ENCODE data around the gene TICRR.

TICRR gene

DNA sequence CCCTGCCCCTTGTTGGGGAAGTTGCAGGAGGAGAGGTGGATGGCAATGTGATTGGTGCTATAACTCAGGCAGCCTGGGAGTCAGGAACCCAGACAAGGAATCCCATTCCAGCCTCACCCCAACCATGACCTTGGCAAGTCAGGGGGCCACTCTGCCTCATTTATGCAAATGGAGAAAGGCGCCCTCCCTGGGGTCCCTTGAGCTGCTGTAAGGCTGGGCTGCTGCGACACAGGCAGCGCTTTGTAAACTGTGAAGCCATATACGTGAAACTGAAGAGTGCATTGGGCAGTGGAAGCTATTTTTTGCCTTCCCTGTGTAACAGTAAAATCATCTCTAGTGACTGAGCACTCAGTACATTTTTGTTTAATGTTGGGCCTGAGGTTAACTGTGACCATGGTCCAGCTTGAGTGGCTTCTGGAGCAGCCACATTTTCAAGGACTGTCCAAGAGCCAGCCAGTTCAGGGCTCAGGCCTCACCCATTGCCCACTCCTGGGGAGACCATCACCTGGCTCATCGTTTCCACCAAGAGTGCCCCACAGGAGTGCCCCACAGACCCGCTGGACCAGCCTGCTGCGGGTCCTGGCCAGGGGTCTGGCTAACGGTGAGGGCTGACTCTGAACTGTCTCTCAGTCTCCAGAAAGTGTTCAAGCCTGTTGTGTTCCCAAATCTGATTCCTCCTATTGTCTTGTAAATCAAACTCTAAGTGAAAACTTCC lies 52.1 kb downstream of the TICRR start:
- H3K27me3 ChIP-seq = no peaks in the 10 kb centered on the region
- peaks cover 32 to 77% (median 63%) of the 10 kb centered on the region in 3 donors for H3K36me3 ChIP-seq

DNA sequence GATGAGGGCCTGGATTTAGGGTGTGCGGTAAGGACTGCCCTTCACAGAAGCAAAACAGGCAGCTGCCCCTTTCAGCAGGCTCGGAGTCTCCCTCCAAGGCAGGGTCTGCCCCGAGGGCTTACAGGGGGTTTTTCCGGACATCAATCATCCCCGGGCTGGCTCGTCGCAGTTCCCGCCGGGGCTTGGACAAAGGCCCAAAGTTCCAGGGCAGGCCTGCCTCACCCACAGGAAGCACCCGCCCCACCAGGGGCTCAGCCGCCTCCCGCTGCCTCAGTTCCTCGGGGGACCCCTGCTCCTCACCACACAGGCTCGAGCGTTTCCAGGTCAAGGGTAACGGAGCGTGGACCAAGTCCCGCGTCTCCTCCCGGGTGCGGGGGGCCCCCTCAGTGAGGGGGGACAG lies 53.0 kb downstream of the TICRR start:
- H3K27me3 ChIP-seq = no peaks in the 10 kb centered on the region
- H3K9me3 ChIP-seq = no peaks in the 10 kb centered on the region
- TF ChIP-seq, protein P1, sequence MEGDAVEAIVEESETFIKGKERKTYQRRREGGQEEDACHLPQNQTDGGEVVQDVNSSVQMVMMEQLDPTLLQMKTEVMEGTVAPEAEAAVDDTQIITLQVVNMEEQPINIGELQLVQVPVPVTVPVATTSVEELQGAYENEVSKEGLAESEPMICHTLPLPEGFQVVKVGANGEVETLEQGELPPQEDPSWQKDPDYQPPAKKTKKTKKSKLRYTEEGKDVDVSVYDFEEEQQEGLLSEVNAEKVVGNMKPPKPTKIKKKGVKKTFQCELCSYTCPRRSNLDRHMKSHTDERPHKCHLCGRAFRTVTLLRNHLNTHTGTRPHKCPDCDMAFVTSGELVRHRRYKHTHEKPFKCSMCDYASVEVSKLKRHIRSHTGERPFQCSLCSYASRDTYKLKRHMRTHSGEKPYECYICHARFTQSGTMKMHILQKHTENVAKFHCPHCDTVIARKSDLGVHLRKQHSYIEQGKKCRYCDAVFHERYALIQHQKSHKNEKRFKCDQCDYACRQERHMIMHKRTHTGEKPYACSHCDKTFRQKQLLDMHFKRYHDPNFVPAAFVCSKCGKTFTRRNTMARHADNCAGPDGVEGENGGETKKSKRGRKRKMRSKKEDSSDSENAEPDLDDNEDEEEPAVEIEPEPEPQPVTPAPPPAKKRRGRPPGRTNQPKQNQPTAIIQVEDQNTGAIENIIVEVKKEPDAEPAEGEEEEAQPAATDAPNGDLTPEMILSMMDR (IDR thresholded peaks at IDR 0.05) = no peak
- DNase-seq = no peak
- intact Hi-C loops (cut with DNase I; ENCODE audit: low total_unique reads) = no loop called here
- H3K36me3 ChIP-seq = peaks cover 38 to 86% (median 72%) of the 10 kb centered on the region in 3 donors
- H3K4me3 ChIP-seq = no peak overlapping the region
- no peak overlapping the region for H3K27ac ChIP-seq
- peaks cover 0 to 7% (median 0%) of the 10 kb centered on the region in 4 donors for H3K4me1 ChIP-seq

More for the DNA sequence above, 52.1 kb downstream of the TICRR start:
- TF ChIP-seq, protein P1 (IDR thresholded peaks at IDR 0.05) = no peak
- intact Hi-C loops (cut with DNase I; ENCODE audit: low total_unique reads) = no loop called here
- Histone ChIP-seq H3K4me3 (no peak overlapping the region), H3K27ac (no peak overlapping the region), H3K4me1 (peaks cover 0 to 14% (median 0%) of the 10 kb centered on the region in 4 donors), H3K9me3 (no peaks in the 10 kb centered on the region)
- no peak for DNase-seq

DNA sequence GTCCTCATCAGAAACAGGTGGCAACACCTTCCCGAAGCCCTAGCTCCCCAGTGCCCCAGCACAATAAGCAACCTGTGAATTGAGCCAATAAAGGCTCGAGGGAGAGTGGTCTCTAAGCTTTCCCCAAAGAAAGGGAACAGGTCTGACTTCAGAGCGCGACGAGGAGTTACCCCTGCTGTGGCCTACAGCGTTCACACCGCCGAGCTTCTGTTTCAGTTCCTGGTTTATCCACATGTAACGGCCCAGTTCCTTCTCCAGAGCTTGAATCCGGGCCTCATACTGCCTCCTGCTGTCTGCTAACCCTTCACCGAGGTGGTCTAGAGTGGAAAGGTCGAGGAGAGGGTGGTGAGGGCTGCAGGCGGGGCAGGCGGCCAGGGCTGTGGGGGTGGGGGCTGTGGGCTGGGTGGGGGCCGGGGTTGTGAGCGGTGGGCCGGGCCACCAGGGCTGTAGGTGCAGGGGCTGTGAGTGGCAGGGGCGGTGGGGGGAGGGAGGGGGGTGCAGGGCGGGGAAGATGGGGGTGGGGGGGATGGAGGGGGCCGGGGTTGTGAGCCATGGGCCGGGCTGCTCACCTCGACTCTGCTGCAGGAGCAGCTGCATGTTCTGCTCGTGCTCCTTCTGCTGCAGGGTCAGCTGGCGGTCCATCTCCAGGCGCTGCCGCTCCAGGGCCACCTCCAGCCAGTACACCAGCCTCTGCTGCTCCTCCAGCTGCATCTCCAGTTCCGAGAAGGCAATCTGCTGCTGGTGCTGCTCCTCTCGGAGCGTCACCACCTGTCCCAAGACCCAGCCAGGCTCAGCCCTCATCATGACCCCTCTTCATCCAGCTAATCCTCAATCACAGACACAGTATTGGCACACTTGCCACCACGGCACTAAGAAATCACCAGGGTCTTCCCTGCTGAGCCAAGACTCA lies 53.8 kb downstream of the TICRR start:
- H3K27ac ChIP-seq = no peak overlapping the region
- DNase-seq = no peak
- intact Hi-C loops (cut with DNase I; ENCODE audit: low total_unique reads) = no loop called here
- TF ChIP-seq, protein P1 (IDR thresholded peaks at IDR 0.05) = no peak
- no peaks in the 10 kb centered on the region for H3K27me3 ChIP-seq
- no peaks in the 10 kb centered on the region for H3K9me3 ChIP-seq
- peaks cover 38 to 94% (median 80%) of the 10 kb centered on the region in 3 donors for H3K36me3 ChIP-seq
- no peaks in the 10 kb centered on the region for H3K4me1 ChIP-seq
- H3K4me3 ChIP-seq = no peak overlapping the region

DNA sequence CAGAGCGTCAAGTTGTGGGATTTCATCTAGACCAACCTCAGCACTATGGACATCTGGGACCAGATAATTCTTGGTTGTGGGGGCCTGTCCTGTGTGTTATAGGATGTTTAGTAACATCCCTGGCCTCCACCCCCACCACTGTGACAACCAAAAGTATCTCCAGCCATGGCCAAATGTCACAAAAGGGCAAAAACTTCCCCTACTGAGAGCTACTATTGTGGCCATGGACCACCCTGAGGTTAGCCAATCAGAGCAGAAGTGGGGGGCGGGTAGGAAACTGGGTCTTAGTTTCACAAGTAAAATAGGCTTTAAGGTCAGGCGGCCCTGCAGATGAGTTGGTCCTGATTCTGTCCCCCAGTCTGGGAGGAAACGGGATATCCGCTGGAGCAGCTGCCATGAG lies 54.6 kb downstream of the TICRR start:
- intact Hi-C loops (cut with DNase I; ENCODE audit: low total_unique reads) = no loop called here
- TF ChIP-seq, protein P1 (IDR thresholded peaks at IDR 0.05) = no peak
- H3K36me3 ChIP-seq = peaks cover 38 to 95% (median 80%) of the 10 kb centered on the region in 3 donors

DNA sequence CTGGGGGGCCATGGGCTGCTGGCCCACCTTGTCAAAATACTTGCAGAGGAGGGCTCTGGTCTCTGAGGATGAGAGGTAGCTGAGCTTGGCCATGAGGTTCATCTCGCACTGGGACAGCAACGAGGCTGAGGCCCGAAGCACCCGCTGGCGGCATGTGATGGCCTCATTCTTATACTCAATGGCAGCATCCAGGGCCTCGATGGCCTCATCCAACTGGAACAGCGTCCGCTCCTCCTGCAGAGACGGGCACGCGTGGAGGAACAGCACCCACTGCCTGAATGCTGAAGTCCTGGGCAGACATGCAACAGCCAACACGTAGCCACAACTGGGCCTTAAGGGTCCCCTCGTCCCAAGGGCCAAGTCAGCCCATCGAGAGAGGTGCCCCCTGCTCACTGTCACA lies 55.0 kb downstream of the TICRR start:
- TF ChIP-seq, protein P1 (IDR thresholded peaks at IDR 0.05) = no peak
- Histone ChIP-seq H3K27ac (no peak overlapping the region), H3K27me3 (no peaks in the 10 kb centered on the region), H3K9me3 (no peaks in the 10 kb centered on the region), H3K36me3 (peaks cover 38 to 90% (median 80%) of the 10 kb centered on the region in 3 donors), H3K4me1 (no peaks in the 10 kb centered on the region), H3K4me3 (no peak overlapping the region)
- intact Hi-C loops (cut with DNase I; ENCODE audit: low total_unique reads) = no loop called here
- no peak for DNase-seq

More for the DNA sequence above, 54.6 kb downstream of the TICRR start:
- DNase-seq = no peak
- Histone ChIP-seq H3K9me3 (no peaks in the 10 kb centered on the region), H3K4me1 (no peaks in the 10 kb centered on the region), H3K27ac (no peak overlapping the region), H3K27me3 (no peaks in the 10 kb centered on the region), H3K4me3 (no peak overlapping the region)
